GM23338 (cell line): ENCODE results near the gene ANGPTL7.

Experiments
- CREB1 ChIP-seq: fragments of 250-450 bp; sonication (Bioruptor Pico); IDR thresholded peaks from 2 replicates; pipeline ENCODE4 v1.5.0; 2020; ENCODE audit warnings: low read depth, mild to moderate bottlenecking, moderate library complexity
- EZH2 ChIP-seq: fragments of 200-600 bp; sonication (generic); IDR thresholded peaks from one replicate; pipeline ENCODE4 v1.8.0; 2017; ENCODE audit warnings: antibody characterized with exemption, mild to moderate bottlenecking, low read depth; ENCODE audit not compliant: unreplicated experiment
- EZH2phosphoT487 ChIP-seq: fragments of 200-600 bp; sonication (generic); IDR thresholded peaks from one replicate; pipeline ENCODE4 v1.8.1; 2018; ENCODE audit warnings: antibody characterized with exemption; ENCODE audit not compliant: unreplicated experiment
- JUNB ChIP-seq: IDR thresholded peaks from one replicate; pipeline ENCODE4 v1.6.1; 2016; ENCODE audit warnings: antibody characterized with exemption; ENCODE audit not compliant: unreplicated experiment
- NANOG ChIP-seq: IDR thresholded peaks from 2 replicates; pipeline ENCODE4 v1.6.1; 2016; ENCODE audit warnings: antibody characterized with exemption, borderline replicate concordance
- POLR2AphosphoS5 ChIP-seq: IDR thresholded peaks from 2 replicates; pipeline ENCODE4 v1.6.1; 2016; ENCODE audit warnings: antibody characterized with exemption, low read depth
- ZNF114 ChIP-seq: fragments of 250-450 bp; sonication (Bioruptor Pico); IDR thresholded peaks from 2 replicates; pipeline ENCODE4 v1.5.0; 2020; ENCODE audit warnings: mild to moderate bottlenecking, moderate library complexity
- ZNF331 ChIP-seq: fragments of 250-450 bp; sonication (Bioruptor Pico); IDR thresholded peaks from 2 replicates; pipeline ENCODE4 v1.5.0; 2020; ENCODE audit warnings: low read depth, mild to moderate bottlenecking, moderate library complexity
- TF ChIP-seq, protein P1 (sequence below), 2 experiments: fragments of 200-600 bp in 1 of 2; sonication (generic) in 1 of 2; conservative IDR thresholded peaks; 2 replicates each; pipeline versions ENCODE4 v1.5.1 to v1.6.1; 2016 to 2017; ENCODE audit warnings: antibody characterized with exemption in 2 of 2, low read depth in 2 of 2, mild to moderate bottlenecking in 2 of 2, moderate library complexity in 1 of 2
- TF ChIP-seq, protein P2 (sequence below): IDR thresholded peaks from one replicate; pipeline ENCODE4 v1.6.1; 2018; ENCODE audit warnings: antibody characterized with exemption; ENCODE audit not compliant: unreplicated experiment
- TF ChIP-seq, protein P3 (sequence below): IDR thresholded peaks from 2 replicates; pipeline ENCODE4 v1.6.1; 2016; ENCODE audit warnings: antibody characterized with exemption
- TF ChIP-seq, protein P4 (sequence below): fragments of 250-450 bp; sonication (Bioruptor Pico); IDR thresholded peaks from 2 replicates; pipeline ENCODE4 v1.5.0; 2020; ENCODE audit warnings: mild to moderate bottlenecking, moderate library complexity

DNA sequence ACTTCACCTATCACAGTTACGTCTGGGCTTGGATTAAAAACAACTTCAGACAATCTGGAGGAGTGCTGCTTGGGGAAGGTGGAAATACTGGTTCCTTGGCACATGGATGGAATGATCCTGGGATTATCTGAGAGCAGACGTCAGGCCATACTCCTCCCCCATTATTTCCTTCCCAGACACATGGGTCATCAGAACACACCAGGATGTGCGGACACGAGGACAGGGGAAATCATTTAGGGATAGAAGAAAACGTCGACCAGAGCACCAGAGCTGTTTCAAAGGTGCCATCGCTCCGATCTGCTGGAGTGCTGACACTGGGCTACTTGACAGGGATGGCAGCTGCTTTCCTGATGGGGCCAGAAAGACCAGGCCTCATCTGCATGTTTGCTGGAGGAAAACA, 31.8 kb upstream of the ANGPTL7 start:
- TF ChIP-seq, protein P1, sequence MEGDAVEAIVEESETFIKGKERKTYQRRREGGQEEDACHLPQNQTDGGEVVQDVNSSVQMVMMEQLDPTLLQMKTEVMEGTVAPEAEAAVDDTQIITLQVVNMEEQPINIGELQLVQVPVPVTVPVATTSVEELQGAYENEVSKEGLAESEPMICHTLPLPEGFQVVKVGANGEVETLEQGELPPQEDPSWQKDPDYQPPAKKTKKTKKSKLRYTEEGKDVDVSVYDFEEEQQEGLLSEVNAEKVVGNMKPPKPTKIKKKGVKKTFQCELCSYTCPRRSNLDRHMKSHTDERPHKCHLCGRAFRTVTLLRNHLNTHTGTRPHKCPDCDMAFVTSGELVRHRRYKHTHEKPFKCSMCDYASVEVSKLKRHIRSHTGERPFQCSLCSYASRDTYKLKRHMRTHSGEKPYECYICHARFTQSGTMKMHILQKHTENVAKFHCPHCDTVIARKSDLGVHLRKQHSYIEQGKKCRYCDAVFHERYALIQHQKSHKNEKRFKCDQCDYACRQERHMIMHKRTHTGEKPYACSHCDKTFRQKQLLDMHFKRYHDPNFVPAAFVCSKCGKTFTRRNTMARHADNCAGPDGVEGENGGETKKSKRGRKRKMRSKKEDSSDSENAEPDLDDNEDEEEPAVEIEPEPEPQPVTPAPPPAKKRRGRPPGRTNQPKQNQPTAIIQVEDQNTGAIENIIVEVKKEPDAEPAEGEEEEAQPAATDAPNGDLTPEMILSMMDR (conservative IDR thresholded peaks at IDR 0.05; ENCODE audit: low read depth in 2 of 2) = no peak
- TF ChIP-seq EZH2 = no peak
- no peak for TF ChIP-seq JUNB
- TF ChIP-seq POLR2AphosphoS5 = no peak
- TF ChIP-seq, protein P2, sequence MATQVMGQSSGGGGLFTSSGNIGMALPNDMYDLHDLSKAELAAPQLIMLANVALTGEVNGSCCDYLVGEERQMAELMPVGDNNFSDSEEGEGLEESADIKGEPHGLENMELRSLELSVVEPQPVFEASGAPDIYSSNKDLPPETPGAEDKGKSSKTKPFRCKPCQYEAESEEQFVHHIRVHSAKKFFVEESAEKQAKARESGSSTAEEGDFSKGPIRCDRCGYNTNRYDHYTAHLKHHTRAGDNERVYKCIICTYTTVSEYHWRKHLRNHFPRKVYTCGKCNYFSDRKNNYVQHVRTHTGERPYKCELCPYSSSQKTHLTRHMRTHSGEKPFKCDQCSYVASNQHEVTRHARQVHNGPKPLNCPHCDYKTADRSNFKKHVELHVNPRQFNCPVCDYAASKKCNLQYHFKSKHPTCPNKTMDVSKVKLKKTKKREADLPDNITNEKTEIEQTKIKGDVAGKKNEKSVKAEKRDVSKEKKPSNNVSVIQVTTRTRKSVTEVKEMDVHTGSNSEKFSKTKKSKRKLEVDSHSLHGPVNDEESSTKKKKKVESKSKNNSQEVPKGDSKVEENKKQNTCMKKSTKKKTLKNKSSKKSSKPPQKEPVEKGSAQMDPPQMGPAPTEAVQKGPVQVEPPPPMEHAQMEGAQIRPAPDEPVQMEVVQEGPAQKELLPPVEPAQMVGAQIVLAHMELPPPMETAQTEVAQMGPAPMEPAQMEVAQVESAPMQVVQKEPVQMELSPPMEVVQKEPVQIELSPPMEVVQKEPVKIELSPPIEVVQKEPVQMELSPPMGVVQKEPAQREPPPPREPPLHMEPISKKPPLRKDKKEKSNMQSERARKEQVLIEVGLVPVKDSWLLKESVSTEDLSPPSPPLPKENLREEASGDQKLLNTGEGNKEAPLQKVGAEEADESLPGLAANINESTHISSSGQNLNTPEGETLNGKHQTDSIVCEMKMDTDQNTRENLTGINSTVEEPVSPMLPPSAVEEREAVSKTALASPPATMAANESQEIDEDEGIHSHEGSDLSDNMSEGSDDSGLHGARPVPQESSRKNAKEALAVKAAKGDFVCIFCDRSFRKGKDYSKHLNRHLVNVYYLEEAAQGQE = no peak
- no peak for TF ChIP-seq ZNF331 (CRISPR knock-in tag)
- TF ChIP-seq NANOG = no peak
- no peak for TF ChIP-seq EZH2phosphoT487
- TF ChIP-seq CREB1 = no peak
- TF ChIP-seq, protein P3, sequence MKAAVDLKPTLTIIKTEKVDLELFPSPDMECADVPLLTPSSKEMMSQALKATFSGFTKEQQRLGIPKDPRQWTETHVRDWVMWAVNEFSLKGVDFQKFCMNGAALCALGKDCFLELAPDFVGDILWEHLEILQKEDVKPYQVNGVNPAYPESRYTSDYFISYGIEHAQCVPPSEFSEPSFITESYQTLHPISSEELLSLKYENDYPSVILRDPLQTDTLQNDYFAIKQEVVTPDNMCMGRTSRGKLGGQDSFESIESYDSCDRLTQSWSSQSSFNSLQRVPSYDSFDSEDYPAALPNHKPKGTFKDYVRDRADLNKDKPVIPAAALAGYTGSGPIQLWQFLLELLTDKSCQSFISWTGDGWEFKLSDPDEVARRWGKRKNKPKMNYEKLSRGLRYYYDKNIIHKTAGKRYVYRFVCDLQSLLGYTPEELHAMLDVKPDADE = no peak
- TF ChIP-seq ZNF114 (CRISPR knock-in tag) = no peak
- TF ChIP-seq, protein P4, sequence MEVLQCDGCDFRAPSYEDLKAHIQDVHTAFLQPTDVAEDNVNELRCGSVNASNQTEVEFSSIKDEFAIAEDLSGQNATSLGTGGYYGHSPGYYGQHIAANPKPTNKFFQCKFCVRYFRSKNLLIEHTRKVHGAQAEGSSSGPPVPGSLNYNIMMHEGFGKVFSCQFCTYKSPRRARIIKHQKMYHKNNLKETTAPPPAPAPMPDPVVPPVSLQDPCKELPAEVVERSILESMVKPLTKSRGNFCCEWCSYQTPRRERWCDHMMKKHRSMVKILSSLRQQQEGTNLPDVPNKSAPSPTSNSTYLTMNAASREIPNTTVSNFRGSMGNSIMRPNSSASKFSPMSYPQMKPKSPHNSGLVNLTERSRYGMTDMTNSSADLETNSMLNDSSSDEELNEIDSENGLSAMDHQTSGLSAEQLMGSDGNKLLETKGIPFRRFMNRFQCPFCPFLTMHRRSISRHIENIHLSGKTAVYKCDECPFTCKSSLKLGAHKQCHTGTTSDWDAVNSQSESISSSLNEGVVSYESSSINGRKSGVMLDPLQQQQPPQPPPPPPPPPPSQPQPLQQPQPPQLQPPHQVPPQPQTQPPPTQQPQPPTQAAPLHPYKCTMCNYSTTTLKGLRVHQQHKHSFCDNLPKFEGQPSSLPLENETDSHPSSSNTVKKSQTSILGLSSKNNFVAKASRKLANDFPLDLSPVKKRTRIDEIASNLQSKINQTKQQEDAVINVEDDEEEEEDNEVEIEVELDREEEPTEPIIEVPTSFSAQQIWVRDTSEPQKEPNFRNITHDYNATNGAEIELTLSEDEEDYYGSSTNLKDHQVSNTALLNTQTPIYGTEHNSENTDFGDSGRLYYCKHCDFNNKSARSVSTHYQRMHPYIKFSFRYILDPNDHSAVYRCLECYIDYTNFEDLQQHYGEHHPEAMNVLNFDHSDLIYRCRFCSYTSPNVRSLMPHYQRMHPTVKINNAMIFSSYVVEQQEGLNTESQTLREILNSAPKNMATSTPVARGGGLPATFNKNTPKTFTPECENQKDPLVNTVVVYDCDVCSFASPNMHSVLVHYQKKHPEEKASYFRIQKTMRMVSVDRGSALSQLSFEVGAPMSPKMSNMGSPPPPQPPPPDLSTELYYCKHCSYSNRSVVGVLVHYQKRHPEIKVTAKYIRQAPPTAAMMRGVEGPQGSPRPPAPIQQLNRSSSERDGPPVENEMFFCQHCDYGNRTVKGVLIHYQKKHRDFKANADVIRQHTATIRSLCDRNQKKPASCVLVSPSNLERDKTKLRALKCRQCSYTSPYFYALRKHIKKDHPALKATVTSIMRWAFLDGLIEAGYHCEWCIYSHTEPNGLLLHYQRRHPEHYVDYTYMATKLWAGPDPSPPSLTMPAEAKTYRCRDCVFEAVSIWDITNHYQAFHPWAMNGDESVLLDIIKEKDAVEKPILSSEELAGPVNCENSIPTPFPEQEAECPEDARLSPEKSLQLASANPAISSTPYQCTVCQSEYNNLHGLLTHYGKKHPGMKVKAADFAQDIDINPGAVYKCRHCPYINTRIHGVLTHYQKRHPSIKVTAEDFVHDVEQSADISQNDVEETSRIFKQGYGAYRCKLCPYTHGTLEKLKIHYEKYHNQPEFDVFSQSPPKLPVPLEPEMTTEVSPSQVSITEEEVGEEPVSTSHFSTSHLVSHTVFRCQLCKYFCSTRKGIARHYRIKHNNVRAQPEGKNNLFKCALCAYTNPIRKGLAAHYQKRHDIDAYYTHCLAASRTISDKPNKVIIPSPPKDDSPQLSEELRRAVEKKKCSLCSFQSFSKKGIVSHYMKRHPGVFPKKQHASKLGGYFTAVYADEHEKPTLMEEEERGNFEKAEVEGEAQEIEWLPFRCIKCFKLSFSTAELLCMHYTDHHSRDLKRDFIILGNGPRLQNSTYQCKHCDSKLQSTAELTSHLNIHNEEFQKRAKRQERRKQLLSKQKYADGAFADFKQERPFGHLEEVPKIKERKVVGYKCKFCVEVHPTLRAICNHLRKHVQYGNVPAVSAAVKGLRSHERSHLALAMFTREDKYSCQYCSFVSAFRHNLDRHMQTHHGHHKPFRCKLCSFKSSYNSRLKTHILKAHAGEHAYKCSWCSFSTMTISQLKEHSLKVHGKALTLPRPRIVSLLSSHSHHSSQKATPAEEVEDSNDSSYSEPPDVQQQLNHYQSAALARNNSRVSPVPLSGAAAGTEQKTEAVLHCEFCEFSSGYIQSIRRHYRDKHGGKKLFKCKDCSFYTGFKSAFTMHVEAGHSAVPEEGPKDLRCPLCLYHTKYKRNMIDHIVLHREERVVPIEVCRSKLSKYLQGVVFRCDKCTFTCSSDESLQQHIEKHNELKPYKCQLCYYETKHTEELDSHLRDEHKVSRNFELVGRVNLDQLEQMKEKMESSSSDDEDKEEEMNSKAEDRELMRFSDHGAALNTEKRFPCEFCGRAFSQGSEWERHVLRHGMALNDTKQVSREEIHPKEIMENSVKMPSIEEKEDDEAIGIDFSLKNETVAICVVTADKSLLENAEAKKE (CRISPR knock-in tag) = no peak
